Measurements from ENCODE around the gene NPFFR1.

NPFFR1 gene

DNA sequence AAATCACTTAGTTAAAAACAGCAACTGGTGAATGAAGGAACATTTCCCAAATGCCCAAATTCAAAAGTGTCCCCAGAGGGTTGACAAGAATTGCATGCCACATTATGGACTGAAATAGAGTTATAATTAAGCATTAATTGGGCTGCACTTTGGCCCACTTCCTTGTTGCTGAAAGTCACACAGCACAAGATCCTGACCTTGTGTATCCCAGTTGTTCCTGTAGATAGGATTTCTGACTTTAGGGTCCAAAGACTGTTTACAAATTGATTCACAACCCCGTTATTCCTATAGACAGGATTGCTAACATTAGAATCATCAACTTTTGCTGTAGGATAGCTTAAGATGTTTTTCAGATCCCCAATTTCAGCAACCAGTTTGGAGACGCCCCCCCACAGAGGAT, 31.5 kb upstream of the NPFFR1 start:
- DNase-seq = no peak

DNA sequence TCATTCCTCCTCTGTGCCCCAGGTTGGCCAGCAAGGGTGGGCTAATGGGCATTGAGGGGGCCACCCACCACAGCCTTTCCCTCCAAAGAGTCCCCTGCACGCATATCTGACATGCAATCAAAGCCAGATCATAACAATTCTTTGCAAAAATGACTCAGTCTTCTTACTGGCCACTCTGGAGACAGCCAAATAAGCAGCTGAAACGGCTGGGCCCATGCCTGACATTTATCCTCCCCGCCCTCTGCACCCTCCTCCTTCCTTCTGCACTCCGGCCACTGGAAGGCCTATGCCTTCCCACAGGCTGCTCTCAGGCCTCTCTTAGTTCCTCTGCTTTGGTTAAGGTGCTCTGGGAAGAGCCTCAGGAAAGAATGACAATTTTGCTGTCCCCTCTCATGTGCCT, 29.2 kb upstream of the NPFFR1 start:
- no peak for DNase-seq

DNA sequence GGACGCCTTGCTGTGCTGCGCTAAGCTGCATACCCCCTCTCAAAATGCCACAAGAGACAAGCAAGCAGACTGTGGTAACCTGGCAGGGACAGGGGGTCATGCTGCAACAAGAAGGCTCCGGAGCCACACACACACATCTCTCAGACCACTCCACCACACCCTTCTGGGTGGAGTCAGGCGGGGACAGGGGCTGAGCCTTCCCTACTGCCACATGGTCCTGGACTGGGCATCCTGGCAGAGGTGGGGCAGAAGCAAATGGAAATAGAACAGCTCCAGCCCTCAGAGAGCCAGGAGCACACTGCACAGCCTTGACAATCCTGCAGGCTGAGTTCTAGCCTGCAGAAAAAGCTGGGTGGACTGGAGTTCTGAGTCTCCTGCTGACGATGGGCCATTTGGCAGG, 28.4 kb upstream of the NPFFR1 start:
- no peak for DNase-seq

DNA sequence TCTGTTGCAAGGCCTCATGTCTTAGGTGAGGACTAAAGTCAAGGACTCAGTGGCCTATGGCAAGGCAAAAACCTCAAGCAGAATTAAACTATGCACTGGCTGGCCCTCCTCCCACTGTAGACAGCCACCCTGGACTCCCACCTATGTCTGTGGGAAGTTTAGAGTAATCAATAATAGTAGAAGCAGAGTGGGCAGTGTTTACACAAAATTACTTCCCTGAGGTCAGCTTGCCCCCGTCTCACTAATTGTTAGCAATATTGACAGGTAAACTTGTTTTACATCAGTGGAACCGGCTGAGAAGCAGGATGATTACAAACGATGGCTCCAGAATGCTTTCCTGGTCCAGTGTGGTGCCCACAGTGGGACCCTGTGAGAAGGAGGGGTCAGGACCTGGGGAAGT, 27.9 kb upstream of the NPFFR1 start:
- no peak for DNase-seq

DNA sequence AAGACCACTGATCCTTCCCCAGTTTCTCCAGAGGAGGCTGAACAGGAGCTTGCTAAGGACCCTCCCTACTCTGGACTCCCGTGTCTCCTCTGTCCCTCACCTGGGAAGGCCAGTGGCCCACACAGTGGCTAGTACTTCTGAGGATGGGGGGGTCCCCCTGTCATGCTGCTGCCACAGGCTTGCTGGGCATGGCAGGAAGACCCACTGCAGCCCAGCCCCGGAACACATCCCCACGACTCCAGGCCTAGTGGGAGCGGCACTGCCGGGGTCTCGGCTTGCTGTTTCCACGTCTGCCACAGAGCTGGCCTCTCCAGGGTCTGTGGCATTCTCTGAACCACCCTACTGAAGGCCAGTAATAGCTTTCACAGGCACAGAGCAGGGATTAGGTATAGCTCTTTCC, 25.9 kb upstream of the NPFFR1 start:
- DNase-seq = no peak

DNA sequence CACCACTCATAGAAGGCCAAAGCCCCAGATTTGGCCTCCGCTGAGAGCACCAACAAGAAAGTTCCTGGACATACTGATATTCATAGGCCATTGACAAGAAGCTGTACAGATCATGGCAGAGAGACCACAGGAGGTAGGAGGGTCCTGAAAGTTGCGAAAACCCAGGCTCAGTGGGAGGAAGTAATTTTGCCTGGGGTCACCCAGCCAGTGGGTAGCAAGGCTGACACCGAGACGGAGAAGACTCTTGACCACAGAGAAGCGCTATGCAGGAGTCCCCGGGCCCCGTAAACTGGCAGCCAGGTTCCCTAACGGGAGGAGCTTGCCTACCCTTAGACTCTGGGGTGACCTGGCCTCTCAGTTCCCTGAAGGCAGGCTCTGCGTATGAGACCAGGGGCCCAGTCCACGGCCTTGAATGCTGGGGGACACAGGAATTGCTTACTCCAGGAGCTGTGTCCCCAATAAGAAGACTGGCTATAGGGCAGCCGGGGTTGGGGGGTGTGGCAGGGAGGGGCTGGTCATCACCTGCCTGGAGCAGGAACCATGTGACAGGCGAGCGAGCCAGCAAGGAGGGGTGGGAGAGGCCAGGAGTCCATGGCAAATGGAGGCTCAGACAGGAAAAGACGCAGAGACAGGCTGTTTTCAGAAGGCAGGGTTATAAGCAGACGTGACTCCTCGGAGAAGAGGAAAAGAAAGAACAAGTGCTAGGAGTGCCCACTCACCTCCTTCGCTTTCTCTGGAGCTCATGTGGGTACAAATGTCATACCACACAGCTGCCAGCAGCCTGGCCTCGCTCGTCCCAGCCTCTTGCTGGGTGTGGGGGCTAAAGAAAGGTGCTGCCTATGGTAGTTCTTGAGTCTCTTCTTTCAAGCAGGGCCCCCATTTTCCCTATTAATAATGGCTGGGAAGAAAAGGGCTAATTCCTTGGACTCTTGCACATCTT, 24.6 kb upstream of the NPFFR1 start:
- no peak for DNase-seq

DNA sequence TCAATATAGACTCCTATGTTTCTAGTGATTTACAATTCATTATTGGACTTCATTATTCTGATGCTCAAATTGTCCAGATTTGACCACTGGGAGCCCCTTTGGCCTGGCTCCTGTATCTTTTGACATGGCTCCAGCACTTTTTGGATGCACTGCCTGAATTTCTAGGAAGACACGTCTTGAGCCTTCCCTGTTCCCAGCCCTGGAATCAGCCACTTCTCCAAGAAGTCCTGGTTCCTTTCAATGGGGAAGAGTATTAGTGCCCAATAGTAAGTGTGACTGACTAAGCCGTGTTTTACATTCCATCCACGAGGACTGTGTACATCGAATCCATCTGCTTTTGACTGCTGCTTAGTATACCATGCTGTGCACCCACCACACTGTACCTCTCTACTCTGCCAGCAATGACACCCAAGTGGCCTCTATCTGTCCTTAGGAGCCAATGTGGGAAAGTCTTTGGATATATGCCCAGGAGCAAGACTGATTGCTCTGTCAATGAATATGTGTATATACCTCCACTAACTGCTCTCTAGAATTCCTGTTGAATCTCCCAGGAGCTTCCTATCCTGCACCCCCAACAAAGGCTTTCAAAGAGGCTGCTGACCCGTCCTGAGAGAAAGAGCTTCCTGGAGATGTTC, 23.2 kb upstream of the NPFFR1 start:
- DNase-seq = no peak

DNA sequence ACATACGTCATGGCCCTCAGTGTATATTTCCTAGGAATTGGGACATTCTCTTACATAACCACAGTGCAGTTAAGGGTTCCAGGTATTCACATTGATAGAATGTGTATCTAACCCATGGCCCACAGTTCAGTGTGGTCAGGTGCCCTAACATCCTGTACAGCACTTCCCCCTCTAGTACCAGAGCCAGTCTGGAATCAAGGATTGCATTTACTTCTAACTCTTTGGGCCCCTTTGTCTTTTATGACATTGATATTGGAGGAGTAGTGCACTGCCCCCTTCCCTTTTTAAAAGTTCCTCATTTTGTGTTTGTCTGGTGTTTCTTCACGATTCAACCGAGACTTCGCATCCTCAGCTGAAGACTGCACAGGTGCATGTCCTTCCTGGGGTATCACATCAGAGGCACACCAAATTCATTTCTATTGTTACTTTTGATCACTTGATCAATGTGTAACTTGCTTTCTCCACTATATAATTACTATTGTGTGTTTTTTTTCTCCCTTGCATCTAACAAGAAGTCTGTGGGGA, 22.4 kb upstream of the NPFFR1 start:
- DNase-seq = no peak

DNA sequence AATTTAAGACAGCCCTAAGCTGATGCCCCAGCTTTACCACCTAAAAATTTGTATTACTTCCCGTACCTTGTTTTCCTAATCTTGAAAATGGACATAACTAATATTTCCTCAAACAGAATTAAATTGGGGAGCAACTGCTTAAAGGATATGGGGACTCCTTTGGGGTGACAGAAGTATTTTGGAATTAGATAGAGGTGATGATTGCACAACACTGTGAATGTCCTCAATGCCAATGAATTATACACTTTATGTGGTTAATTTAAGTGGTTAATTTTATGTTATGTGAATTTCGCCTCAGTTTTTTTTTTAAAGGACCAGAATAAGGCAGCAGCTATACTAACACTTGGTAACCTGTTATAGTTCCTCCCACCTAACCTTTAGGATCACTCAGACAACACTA, 19.9 kb upstream of the NPFFR1 start:
- no peak for DNase-seq

DNA sequence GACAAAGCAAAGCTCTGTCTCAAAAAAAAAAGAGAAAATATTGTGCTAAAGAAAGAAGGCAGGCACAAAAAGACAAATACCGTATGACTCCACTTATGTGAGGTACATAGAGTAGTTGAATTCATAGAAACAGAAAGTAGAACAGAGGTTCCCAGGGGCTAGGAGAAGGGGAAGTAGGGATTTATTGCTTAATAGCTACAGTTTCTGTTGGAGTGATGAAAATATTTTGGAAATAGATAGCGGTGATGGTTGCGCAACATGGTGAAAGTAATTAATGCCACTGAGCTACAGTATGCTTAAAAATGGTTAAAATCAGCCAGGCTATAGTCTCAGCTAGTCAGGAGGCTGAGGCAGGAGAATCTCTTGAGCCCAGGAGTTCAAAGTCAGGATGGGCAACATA, 18.5 kb upstream of the NPFFR1 start:
- no peak for DNase-seq

DNA sequence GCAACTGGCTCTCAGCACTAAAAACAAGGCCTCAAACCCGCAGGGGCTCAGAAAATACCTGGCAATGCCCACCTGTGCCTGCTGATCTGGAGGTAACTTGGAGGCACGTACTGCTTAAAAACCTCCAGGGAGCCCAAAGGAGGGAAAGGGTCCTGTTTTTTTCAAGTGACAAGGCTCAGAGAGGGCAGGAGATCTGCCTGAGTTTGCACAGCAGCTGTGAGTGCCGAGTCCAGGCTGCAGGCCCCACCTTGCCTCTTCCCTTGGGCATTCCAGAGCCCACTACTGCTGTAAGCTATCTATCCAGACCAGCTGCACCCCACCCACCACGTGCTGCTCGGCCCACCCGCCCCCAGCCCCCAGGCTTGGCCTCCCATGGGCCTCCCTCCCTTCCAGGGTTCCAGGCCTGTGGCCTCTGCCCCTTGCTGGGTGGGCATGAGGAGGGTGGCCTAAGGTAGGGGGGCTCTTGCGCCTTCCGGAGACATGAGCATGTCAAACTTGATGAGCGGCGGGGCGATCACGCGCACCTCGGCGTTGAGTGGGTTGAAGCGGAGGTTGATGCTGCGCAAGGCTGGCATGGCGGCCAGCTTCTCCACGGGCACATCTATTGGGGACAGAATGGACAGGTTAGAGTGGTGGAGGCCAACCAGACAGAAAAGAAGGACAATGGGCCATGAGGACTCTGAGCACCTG, 17.2 kb upstream of the NPFFR1 start:
- no peak for DNase-seq

DNA sequence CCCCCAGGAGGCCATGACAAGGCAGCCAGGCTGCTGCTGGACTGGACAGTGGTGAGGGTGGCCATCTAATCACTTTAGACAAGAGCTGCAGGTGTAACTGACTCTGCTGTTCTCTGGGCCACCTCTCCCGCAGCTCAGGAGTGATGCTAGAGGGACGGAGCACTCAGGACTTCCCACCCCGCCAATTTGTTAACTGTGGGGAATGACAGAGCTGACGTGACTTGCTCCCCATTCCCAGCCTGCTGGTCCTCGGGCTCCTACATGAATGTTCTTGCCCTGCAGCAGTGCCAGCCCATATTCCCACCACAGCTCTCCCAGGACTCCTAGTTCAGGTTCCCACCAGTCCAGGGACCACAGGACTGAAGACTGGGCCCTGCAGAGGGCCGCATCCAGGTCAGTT, 16.7 kb upstream of the NPFFR1 start:
- DNase-seq = no peak

DNA sequence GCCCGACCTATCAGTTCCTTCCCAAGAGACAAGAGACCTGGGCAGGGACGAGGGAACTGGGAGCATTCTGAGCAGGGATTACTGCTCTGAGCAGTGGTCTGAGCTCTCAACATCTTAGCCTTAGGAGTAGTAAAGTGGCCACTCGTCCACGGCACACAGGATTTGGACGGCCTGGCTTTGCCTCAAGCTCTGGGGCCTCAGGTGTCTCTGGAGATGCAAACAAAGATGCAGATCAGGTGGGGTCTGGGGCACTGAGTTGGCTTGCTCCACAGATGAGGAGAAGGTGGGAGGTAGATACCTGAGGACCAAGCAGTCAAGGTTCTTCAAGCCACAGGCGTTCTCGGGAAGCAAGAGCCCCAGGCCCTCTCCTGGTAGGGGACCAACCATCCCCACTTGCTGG, 16.1 kb upstream of the NPFFR1 start:
- DNase-seq = no peak

DNA sequence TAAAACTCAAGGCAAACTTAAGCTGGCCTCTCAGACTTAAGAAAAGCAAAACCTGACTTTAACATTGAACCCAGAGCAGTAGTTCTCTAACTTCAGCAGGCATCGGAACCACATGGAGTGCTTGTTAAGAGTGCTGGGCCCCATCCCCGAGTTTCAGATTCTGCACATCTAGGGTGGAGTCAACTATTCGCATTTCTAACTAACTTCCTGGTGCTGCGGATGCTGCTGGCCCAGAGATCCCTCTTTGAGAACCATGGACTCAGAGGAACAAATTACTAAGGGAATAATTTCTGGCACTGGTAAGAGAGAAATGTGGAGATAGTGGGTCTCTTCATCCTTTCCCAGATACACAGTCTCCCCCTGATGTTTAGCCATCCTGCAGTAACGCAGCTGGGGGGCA, 14.6 kb upstream of the NPFFR1 start:
- DNase-seq = no peak

DNA sequence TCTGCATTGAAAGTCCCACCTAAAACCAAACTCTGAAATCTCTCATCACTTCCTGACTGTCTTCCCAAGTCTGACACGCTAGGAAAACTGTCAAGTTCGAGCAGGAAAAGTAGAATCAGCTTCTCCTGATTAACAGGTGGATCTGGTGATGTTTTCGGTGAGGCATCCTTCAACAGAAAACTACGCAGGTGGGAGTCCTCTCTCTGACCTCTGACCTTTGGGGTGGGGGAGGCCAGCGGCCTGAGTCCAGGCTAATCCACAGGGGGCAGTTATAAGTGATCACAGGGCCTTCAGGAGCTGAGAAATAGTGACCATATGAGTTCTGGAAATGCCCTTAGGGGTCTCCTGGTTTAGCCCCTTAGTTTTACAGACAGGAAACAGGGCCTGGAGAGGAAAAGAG, 13.4 kb upstream of the NPFFR1 start:
- DNase-seq = no peak

DNA sequence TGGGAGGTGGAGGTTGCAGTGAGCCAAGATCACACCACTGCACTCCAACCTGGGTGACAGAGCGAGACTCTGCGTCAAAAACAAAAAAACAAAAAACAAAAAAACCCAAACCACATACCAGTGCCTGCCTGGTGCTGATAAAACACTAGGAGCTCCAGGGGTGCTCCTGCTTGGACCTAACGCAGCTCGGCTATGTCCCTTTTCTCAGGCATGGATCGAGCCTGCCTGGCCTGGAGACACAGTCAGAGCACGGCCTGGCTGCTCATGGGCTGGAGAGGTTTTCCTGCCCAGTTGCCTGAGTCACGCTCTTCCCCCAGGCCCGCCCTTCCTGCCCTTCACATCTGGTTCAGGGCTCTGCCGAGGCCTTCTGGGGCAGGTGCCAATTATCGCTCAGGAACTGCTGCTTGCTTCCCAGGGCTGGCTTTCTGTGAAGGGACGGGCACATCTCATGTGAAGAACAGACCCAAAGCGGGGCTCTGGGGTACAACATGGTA, 12.6 kb upstream of the NPFFR1 start:
- DNase-seq = peak; percentile 70

DNA sequence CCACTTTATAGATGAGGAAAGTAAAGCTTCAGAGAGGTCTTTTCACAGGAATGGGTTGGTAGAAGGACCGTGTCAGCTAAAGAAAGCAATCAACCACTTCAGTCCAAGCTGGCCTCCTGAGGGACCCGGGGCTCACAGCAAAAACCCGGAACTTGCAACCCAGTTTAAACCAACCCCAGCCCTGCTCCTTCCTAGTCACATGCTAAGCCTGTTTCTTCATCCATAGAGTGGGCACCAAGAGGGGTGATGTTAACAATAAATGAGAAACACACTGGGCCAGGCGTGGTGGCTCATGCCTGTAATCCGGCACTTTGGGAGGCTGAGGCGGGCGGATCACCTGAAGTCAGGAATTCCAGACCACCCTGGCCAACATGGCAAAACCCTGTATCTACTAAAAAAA, 12.1 kb upstream of the NPFFR1 start:
- no peak for DNase-seq

DNA sequence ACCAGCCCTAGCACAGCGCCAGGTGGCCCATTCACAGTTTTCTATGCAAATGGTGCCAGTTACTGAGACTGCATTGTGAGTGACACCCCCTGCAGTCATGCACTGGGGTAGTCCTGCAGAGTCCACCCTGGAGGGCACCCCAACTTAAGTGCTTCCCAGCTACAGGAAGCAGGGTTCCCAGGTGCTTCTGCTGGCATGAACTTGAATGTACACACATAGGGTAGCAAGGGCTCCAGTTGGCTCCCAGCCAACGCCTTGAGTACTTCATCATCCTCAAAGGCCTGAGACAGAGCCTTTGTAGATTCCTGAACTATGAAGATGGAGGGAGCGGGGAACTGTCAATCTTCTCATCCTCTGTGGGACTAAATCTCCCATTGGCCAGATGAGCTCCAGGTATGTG, 11.5 kb upstream of the NPFFR1 start:
- DNase-seq = no peak

DNA sequence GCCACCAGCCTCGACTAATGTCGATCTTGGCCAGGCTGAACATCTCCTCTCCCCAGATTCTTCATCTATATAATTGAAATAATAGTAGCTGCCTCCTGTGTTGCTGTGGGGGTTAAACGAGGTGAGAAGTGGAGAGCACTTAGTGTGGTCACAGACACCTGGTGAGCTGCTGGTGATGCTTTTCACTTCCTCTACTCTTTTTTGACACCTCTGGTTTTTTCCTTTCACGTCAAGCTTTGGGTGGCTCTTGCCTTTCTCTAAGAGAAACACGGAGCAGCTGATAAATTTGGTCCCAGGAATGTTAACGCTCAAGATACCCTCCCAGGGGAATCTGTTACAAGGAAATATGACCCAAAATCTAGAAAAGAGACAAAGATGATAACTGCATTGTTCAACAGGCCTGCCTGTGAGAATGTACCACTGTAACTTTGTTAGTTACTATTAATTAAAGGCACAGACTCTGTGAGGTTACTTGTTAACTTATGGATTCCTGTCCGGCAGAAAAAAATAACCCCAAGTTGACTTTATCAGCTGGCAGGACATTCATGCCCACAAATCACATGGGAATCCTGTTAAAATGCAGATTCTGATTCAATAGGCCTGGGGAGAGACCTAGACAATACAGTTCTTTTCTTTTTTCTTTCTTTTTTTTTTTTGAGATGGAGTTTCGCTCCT, 9.5 kb upstream of the NPFFR1 start:
- DNase-seq = no peak

DNA sequence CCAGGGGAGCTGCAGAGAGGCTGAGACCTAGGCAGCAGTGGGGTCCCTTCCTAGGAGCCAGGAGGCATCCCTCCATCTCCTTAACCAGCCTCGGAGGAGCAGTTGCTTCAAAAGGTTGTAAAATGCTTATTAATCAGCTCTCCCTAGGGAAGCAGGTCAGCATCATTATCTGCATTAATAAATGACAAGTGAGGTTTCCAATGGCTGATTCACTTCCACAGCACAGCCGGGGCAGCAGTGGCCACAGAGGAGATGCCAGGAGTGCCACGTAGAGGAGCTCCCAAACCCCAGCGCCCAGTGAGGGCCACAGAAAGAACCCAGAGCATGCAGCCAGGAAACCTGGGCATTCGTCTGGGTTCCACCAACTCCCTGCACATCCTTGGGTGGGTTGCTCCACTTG, 8.2 kb upstream of the NPFFR1 start:
- DNase-seq = no peak

DNA sequence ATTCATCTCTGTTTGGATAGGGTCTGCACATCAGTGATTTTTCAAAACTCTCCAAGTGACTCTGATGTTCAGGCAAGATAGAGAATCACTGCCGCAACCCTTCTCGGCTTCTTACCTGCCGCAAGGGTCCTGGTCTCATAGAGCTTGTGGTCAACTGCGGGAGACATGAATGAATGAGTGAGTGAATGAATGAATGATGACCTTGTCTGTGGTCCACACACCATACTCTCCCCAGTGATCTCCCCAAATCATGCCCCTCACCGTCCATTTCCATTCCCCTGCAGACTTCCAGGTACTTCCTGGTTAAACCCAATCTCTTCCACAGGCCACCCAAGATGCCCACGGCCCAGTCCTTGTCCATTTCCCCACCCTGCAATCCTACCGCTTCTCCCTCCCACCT, 5.9 kb upstream of the NPFFR1 start:
- DNase-seq = no peak

DNA sequence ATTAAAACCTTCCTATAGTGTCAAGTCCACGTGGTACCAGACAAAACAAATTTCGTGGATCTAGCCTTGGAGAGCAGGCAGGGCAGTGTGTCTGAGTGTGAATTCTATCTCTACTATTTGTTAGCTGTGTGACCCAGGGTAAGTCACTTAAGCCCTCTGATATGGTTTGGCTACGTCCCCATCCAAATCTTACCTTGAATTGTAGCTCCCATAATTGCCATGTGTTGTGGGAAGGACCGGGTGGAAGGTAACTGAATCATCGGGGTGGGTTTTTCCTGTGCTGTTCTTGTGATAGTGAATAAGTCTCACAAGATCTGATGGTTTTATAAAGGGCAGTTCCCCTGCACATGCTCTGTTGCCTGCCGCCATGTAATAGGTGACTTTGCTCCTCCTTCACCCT, 2.8 kb upstream of the NPFFR1 start:
- DNase-seq = no peak

DNA sequence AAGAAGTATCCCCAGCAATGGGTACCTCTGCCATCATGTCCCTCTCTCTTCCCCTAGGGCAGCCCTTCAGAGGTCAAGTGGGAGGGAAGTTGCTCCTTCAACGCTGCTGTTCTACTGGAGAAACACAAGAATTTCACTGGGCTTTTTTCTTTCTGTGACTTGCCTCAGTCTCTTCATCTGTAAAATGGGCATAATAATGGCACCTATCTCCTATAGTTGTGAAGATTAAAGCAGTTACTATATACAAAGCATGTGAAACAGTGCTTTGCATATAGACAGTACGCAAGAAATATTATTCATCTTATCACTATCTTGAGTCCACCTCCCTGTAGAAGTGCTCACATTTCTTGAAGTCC, 1.6 kb upstream of the NPFFR1 start:
- no peak for DNase-seq

Data from islet precursor cell (in vitro differentiated cells).